HCT116 (cell line): ENCODE data around the gene SUMO3. TPM values are rescaled to one million over a fixed set of nuclear protein-coding genes. Genes with fewer than 3 reads are reported as not detected.

Experiments
- ATAC-seq: fragments of 200-7000 bp; cut with Tn5 transposase; 2 replicates; pipeline ENCODE4 v1.9.1; 2020; ENCODE audit warnings: mild to moderate bottlenecking, moderate library complexity
- BruUV-seq: library from RNA; stranded (reverse); fragments of 400-500 nt; replicated peaks from 2 replicates; lab custom pipeline; 2021; lab: Mats Ljungman, UMichigan
- CTCF ChIA-PET: fragments of 300-600 bp; sonication (Branson Sonifier 250); formaldehyde crosslinking; loops from one replicate; lab custom pipeline; 2021; ENCODE audit warnings: antibody characterized with exemption; lab: Charles Lee
- POLR2A ChIA-PET: fragments of 300-600, 350-600 bp; sonication (Branson Sonifier 250); formaldehyde crosslinking; loops from one replicate; lab custom pipeline; 2021; ENCODE audit warnings: antibody characterized with exemption; lab: Charles Lee
- RAD21 ChIA-PET, 2 experiments: fragments of 300-600 bp; sonication (Branson Sonifier 250); formaldehyde crosslinking; loops; one replicate each; lab custom pipeline; 2023; ENCODE audit warnings: low total read pairs in 2 of 2; ENCODE audit not compliant: uncharacterized antibody in 2 of 2, unreplicated experiment in 2 of 2, low non-redundant PET in 1 of 2; lab: Charles Lee
- DNase-seq: peaks from one replicate; pipeline ENCODE4 v3.0.0-alpha.2; 2010; ENCODE audit warnings: low read depth, low spot score
- H2AFZ ChIP-seq: fragments of 200-600 bp; shearing (Covaris generic), sonication (generic); 2 replicates; pipeline ENCODE4 v1.6.1; 2017; ENCODE audit warnings: low read depth, mixed run types, mixed read lengths, antibody characterized with exemption, low read length; ENCODE audit not compliant: poor library complexity, severe bottlenecking
- H3K27ac ChIP-seq: 2 replicates; pipeline ENCODE4 v1.5.1; 2012; ENCODE audit warnings: low read depth, low read length
- H3K27me3 ChIP-seq: fragments of 200-600 bp; sonication (generic); 2 replicates; pipeline ENCODE4 v1.6.1; 2016; ENCODE audit warnings: mixed run types, low read length, mixed read lengths; ENCODE audit not compliant: insufficient read depth
- H3K36me3 ChIP-seq, 2 experiments: fragments of 200-500 bp in 1 of 2; fragments of 200-600 bp in 1 of 2; sonication (Bioruptor generic) in 1 of 2; sonication (generic) in 1 of 2; 2 replicates each; pipeline versions ENCODE4 v1.5.1 to v1.6.1; 2014 to 2016; ENCODE audit warnings: low read length in 2 of 2, inconsistent platforms in 1 of 2, mixed read lengths in 1 of 2, mixed run types in 1 of 2; ENCODE audit not compliant: insufficient read depth in 2 of 2, control insufficient read depth in 1 of 2
- H3K4me1 ChIP-seq, 2 experiments: fragments of 200-600 bp in 1 of 2; sonication (generic) in 1 of 2; 2 replicates each; pipeline versions ENCODE4 v1.5.1 to v1.6.1; 2012 to 2017; ENCODE audit warnings: low read length in 2 of 2, inconsistent platforms in 1 of 2, mild to moderate bottlenecking in 1 of 2, mixed read lengths in 1 of 2, mixed run types in 1 of 2, moderate library complexity in 1 of 2; ENCODE audit not compliant: insufficient read depth in 2 of 2, control insufficient read depth in 1 of 2
- H3K4me2 ChIP-seq: fragments of 200-600 bp; sonication (generic); 2 replicates; pipeline ENCODE4 v1.6.1; 2017; ENCODE audit warnings: mixed run types, low read length, mixed read lengths
- H3K4me3 ChIP-seq, 2 experiments: fragments of 200-600 bp in 1 of 2; sonication (generic) in 1 of 2; replicated peaks in 1 of 2; 2 replicates each; pipeline ENCODE4 v1.5.1; 2011 to 2016; ENCODE audit warnings: low read length in 2 of 2, control low read depth in 1 of 2, low read depth in 1 of 2, mild to moderate bottlenecking in 1 of 2, mixed read lengths in 1 of 2, mixed run types in 1 of 2
- H3K79me2 ChIP-seq: fragments of 200-600 bp; sonication (generic); 2 replicates; pipeline ENCODE4 v1.6.1; 2017; ENCODE audit warnings: mild to moderate bottlenecking, mixed run types, low read length, moderate library complexity, mixed read lengths; ENCODE audit not compliant: insufficient read depth
- H3K9ac ChIP-seq: fragments of 200-600 bp; sonication (generic); 2 replicates; pipeline ENCODE4 v1.6.1; 2016; ENCODE audit warnings: low read length, mixed read lengths
- H3K9me2 ChIP-seq: fragments of 200-600 bp; sonication (generic), shearing (Covaris generic); 2 replicates; pipeline ENCODE4 v1.6.1; 2017; ENCODE audit warnings: mixed run types, mild to moderate bottlenecking, moderate library complexity; ENCODE audit not compliant: insufficient read depth
- H3K9me3 ChIP-seq, 2 experiments: fragments of 200-500 bp in 1 of 2; fragments of 200-600 bp in 1 of 2; sonication (Bioruptor generic) in 1 of 2; sonication (generic) in 1 of 2; 2 replicates each; pipeline ENCODE4 v1.6.1; 2014 to 2017; ENCODE audit warnings: low read length in 2 of 2, mixed read lengths in 2 of 2, inconsistent platforms in 1 of 2, low read depth in 1 of 2, mild to moderate bottlenecking in 1 of 2, mixed run types in 1 of 2, moderate library complexity in 1 of 2; ENCODE audit not compliant: control insufficient read depth in 1 of 2, insufficient read depth in 1 of 2
- H4K20me1 ChIP-seq: fragments of 200-600 bp; sonication (generic), shearing (Covaris generic); 2 replicates; pipeline ENCODE4 v1.6.1; 2017; ENCODE audit warnings: mixed run types, mild to moderate bottlenecking, moderate library complexity; ENCODE audit not compliant: insufficient read depth
- CEBPB ChIP-seq: IDR thresholded peaks from 2 replicates; pipeline ENCODE4 v1.6.1; 2012; ENCODE audit warnings: low read depth
- ELF1 ChIP-seq: IDR thresholded peaks from 2 replicates; pipeline ENCODE4 v1.6.1; 2012; ENCODE audit warnings: low read depth, borderline replicate concordance
- EZH2 ChIP-seq: fragments of 200-600 bp; sonication (generic); IDR thresholded peaks from 2 replicates; pipeline ENCODE4 v1.6.1; 2017; ENCODE audit warnings: antibody characterized with exemption, mixed run types
- EZH2phosphoT487 ChIP-seq: fragments of 200-600 bp; IDR thresholded peaks from 2 replicates; pipeline ENCODE4 v1.6.1; 2018; ENCODE audit warnings: antibody characterized with exemption, borderline replicate concordance
- FOSL1 ChIP-seq: IDR thresholded peaks from 2 replicates; pipeline ENCODE4 v1.6.1; 2012; ENCODE audit warnings: low read depth
- POLR2A ChIP-seq: IDR thresholded peaks from 2 replicates; pipeline ENCODE4 v1.7.0; 2011; ENCODE audit warnings: borderline replicate concordance; ENCODE audit not compliant: insufficient read depth, insufficient read length; ENCODE audit errors: extremely low read depth
- POLR2AphosphoS5 ChIP-seq: IDR thresholded peaks from 2 replicates; pipeline ENCODE4 v1.6.1; 2011; ENCODE audit warnings: mild to moderate bottlenecking, low read depth, low read length, moderate library complexity
- RAD21 ChIP-seq: IDR thresholded peaks from 2 replicates; pipeline ENCODE4 v1.6.1; 2012; ENCODE audit warnings: low read depth, mild to moderate bottlenecking
- SIN3A ChIP-seq: IDR thresholded peaks from 2 replicates; pipeline ENCODE4 v1.6.1; 2012; ENCODE audit warnings: low read depth
- SP1 ChIP-seq: IDR thresholded peaks from 2 replicates; pipeline ENCODE4 v1.6.1; 2012; ENCODE audit warnings: low read depth
- SRF ChIP-seq: IDR thresholded peaks from 2 replicates; pipeline ENCODE4 v1.6.1; 2012; ENCODE audit warnings: low read depth
- TCF7L2 ChIP-seq: IDR thresholded peaks from 2 replicates; pipeline ENCODE4 v1.7.0; 2011; ENCODE audit warnings: borderline replicate concordance, inconsistent platforms; ENCODE audit not compliant: insufficient read depth, insufficient read length; ENCODE audit errors: extremely low read depth
- YY1 ChIP-seq: IDR thresholded peaks from 2 replicates; pipeline ENCODE4 v1.6.1; 2011; ENCODE audit warnings: low read length, low read depth, moderate library complexity, mild to moderate bottlenecking; ENCODE audit not compliant: insufficient replicate concordance; ENCODE audit errors: extremely low read depth
- ZFX ChIP-seq: fragments of 450-650 bp; IDR thresholded peaks from 2 replicates; pipeline ENCODE4 v1.6.1; 2017
- ZNF274 ChIP-seq: fragments of 200-500 bp; sonication (Bioruptor generic); IDR thresholded peaks from 2 replicates; pipeline ENCODE4 v1.6.1; 2014; ENCODE audit warnings: mild to moderate bottlenecking, low read depth, low read length, inconsistent platforms
- intact Hi-C: fragments of 100-400 bp; cut with micrococcal nuclease; formaldehyde crosslinking; loops from 2 replicates; pipeline ENCODE4 v1.10.0; 2022
- total RNA-seq: library from RNA; stranded (reverse); gene quantifications from one replicate; pipeline ENCODE4 v1.2.1, GENCODE V29; 2021; ENCODE audit not compliant: unreplicated experiment
- TF ChIP-seq, protein P1 (sequence below): IDR thresholded peaks from 2 replicates; pipeline ENCODE4 v1.6.1; 2012
- TF ChIP-seq, protein P2 (sequence below), 3 experiments: fragments of 200-600 bp in 1 of 3; sonication (generic) in 1 of 3; IDR thresholded peaks in 2 of 3; conservative IDR thresholded peaks in 1 of 3; 2 replicates each; pipeline ENCODE4 v1.5.1; 2012 to 2017; ENCODE audit warnings: low read depth in 2 of 3, low read length in 2 of 3, antibody characterized with exemption in 1 of 3, borderline replicate concordance in 1 of 3, control low read depth in 1 of 3, mild to moderate bottlenecking in 1 of 3, mixed read lengths in 1 of 3, mixed run types in 1 of 3, moderate library complexity in 1 of 3; ENCODE audit not compliant: insufficient read depth in 1 of 3
- TF ChIP-seq, protein P3 (sequence below): IDR thresholded peaks from 2 replicates; pipeline ENCODE4 v1.6.1; 2012; ENCODE audit warnings: low read depth
- TF ChIP-seq, protein P4 (sequence below): IDR thresholded peaks from 2 replicates; pipeline ENCODE4 v1.6.1; 2012
- TF ChIP-seq, protein P5 (sequence below): IDR thresholded peaks from 2 replicates; pipeline ENCODE4 v1.6.1; 2011; ENCODE audit warnings: mild to moderate bottlenecking, low read length, moderate library complexity; ENCODE audit not compliant: insufficient replicate concordance; ENCODE audit errors: extremely low read depth

The SUMO3 gene
- total RNA-seq, 1 experiment from 2014 or later: 31.5 TPM

DNA sequence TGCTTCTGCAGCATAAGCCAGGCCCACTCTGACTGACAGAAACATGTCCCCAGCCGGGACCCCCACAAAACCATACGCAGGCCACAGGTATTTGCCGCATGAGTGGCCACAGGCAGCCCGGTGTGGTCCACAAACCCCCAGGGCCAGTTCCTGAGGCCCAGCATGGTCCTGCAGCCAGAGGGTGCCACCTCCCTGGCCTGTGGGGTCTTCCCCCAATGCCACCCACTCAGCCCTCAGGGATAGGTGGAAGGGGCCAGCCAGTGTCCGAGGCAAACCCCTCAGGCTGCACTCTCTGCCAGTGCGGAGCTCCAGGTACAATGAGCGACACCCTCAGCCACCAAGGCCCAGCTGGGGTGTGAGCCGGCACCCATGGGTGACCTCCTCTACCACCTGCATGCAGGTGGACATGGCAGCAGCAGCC is 59.7 kb downstream of the SUMO3 start:
- Histone ChIP-seq H3K36me3 (no peaks in the 10 kb centered on the region), H3K79me2 (no peaks in the 10 kb centered on the region), H2AFZ (no peak overlapping the region), H3K4me2 (no peak overlapping the region), H3K9me3 (no peaks in the 10 kb centered on the region), H3K9ac (no peak overlapping the region), H4K20me1 (no peaks in the 10 kb centered on the region), H3K27ac (no peak overlapping the region), H3K4me3 (no peak overlapping the region), H3K9me2 (no peaks in the 10 kb centered on the region), H3K4me1 (peaks cover 8 to 15% of the 10 kb centered on the region in 2 experiments; a peak in 3 of 4 replicates), H3K27me3 (no peaks in the 10 kb centered on the region)
- ATAC-seq (no peak), DNase-seq (no peak)
- BruUV-seq: no TSS peak
- intact Hi-C loops: no loop called here
- POLR2A ChIA-PET: no interaction called here
- CTCF ChIA-PET: no interaction called here
- RAD21 ChIA-PET: no interaction called here
- TF ChIP-seq POLR2AphosphoS5 (no peak), ZFX (no peak), CEBPB (no peak), SIN3A (no peak), EZH2 (no peak), TCF7L2 (no peak), ZNF274 (no peak), YY1 (no peak), SRF (no peak), ELF1 (no peak), POLR2A (no peak), RAD21 (no peak), SP1 (no peak), EZH2phosphoT487 (no peak), FOSL1 (no peak)
- TF ChIP-seq, protein P1, sequence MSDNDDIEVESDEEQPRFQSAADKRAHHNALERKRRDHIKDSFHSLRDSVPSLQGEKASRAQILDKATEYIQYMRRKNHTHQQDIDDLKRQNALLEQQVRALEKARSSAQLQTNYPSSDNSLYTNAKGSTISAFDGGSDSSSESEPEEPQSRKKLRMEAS: no peak
- TF ChIP-seq, protein P2, sequence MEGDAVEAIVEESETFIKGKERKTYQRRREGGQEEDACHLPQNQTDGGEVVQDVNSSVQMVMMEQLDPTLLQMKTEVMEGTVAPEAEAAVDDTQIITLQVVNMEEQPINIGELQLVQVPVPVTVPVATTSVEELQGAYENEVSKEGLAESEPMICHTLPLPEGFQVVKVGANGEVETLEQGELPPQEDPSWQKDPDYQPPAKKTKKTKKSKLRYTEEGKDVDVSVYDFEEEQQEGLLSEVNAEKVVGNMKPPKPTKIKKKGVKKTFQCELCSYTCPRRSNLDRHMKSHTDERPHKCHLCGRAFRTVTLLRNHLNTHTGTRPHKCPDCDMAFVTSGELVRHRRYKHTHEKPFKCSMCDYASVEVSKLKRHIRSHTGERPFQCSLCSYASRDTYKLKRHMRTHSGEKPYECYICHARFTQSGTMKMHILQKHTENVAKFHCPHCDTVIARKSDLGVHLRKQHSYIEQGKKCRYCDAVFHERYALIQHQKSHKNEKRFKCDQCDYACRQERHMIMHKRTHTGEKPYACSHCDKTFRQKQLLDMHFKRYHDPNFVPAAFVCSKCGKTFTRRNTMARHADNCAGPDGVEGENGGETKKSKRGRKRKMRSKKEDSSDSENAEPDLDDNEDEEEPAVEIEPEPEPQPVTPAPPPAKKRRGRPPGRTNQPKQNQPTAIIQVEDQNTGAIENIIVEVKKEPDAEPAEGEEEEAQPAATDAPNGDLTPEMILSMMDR (IDR thresholded peaks at IDR 0.05 in 2 of 3, conservative IDR thresholded peaks at IDR 0.05 in 1 of 3; ENCODE audit: borderline replicate concordance in 1 of 3, insufficient read depth in 1 of 3, low read depth in 2 of 3, low read length in 2 of 3): no peak
- TF ChIP-seq, protein P3, sequence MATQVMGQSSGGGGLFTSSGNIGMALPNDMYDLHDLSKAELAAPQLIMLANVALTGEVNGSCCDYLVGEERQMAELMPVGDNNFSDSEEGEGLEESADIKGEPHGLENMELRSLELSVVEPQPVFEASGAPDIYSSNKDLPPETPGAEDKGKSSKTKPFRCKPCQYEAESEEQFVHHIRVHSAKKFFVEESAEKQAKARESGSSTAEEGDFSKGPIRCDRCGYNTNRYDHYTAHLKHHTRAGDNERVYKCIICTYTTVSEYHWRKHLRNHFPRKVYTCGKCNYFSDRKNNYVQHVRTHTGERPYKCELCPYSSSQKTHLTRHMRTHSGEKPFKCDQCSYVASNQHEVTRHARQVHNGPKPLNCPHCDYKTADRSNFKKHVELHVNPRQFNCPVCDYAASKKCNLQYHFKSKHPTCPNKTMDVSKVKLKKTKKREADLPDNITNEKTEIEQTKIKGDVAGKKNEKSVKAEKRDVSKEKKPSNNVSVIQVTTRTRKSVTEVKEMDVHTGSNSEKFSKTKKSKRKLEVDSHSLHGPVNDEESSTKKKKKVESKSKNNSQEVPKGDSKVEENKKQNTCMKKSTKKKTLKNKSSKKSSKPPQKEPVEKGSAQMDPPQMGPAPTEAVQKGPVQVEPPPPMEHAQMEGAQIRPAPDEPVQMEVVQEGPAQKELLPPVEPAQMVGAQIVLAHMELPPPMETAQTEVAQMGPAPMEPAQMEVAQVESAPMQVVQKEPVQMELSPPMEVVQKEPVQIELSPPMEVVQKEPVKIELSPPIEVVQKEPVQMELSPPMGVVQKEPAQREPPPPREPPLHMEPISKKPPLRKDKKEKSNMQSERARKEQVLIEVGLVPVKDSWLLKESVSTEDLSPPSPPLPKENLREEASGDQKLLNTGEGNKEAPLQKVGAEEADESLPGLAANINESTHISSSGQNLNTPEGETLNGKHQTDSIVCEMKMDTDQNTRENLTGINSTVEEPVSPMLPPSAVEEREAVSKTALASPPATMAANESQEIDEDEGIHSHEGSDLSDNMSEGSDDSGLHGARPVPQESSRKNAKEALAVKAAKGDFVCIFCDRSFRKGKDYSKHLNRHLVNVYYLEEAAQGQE: no peak
- TF ChIP-seq, protein P4, sequence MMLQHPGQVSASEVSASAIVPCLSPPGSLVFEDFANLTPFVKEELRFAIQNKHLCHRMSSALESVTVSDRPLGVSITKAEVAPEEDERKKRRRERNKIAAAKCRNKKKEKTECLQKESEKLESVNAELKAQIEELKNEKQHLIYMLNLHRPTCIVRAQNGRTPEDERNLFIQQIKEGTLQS: no peak
- TF ChIP-seq, protein P5, sequence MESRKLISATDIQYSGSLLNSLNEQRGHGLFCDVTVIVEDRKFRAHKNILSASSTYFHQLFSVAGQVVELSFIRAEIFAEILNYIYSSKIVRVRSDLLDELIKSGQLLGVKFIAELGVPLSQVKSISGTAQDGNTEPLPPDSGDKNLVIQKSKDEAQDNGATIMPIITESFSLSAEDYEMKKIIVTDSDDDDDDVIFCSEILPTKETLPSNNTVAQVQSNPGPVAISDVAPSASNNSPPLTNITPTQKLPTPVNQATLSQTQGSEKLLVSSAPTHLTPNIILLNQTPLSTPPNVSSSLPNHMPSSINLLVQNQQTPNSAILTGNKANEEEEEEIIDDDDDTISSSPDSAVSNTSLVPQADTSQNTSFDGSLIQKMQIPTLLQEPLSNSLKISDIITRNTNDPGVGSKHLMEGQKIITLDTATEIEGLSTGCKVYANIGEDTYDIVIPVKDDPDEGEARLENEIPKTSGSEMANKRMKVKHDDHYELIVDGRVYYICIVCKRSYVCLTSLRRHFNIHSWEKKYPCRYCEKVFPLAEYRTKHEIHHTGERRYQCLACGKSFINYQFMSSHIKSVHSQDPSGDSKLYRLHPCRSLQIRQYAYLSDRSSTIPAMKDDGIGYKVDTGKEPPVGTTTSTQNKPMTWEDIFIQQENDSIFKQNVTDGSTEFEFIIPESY: no peak
